NCI-H1436 (cell line): Measurements from ENCODE around the gene KIAA1671.
A peak's percentile ranks its signal among the peaks of the same experiment; 100 is the strongest.
"Not testable (repeated sequence)": the region's sequence is repeated elsewhere in the genome, so short reads cannot be mapped to it uniquely, and the experiment has no call there.

Experiments
- DNase-seq: peaks from one replicate; lab custom pipeline; 2025; lab: John Stamatoyannopoulos, UW

The KIAA1671 gene

GRCh38 chr22:25235547-25236290 lies 283.2 kb downstream of the KIAA1671 start:
- peak; percentile 85 for DNase-seq

GRCh38 chr22:25236417-25236816 lies 283.9 kb downstream of the KIAA1671 start:
- DNase-seq: no peak

GRCh38 chr22:25237503-25237902 lies 285.0 kb downstream of the KIAA1671 start:
- DNase-seq: no peak

- not testable (repeated sequence) for DNase-seq
Observed at GRCh38 chr22:25238058-25238457, 285.5 kb downstream of the KIAA1671 start.
